HepG2 (cell line): ENCODE data around the gene SRSF12. TPM values are rescaled to one million over a fixed set of nuclear protein-coding genes. Genes with fewer than 3 reads are reported as not detected.

ENCODE experiments used
- ELK4 ChIP-seq: sonication (generic); formaldehyde crosslinking; IDR thresholded peaks from 2 replicates; pipeline ENCODE4 v1.9.0; 2021; ENCODE audit warnings: missing genetic modification reagents, borderline replicate concordance
- FUBP1 ChIP-seq: sonication (generic); formaldehyde crosslinking; IDR thresholded peaks from 2 replicates; pipeline ENCODE4 v1.5.1; 2020; ENCODE audit warnings: missing genetic modification reagents, mild to moderate bottlenecking, borderline replicate concordance
- GRHL1 ChIP-seq: sonication (generic); formaldehyde crosslinking; conservative IDR thresholded peaks from 2 replicates; pipeline ENCODE4 v1.8.0; 2022; ENCODE audit warnings: missing genetic modification reagents
- HMGA1 ChIP-seq: sonication (generic); formaldehyde crosslinking; conservative IDR thresholded peaks from 2 replicates; pipeline ENCODE4 v1.4.0; 2020; ENCODE audit warnings: missing genetic modification reagents
- HNF1B ChIP-seq: sonication (generic); formaldehyde crosslinking; IDR thresholded peaks from 2 replicates; pipeline ENCODE4 v1.5.1; 2020; ENCODE audit warnings: mild to moderate bottlenecking, moderate library complexity, missing genetic modification reagents
- MAF1 ChIP-seq: sonication (generic); formaldehyde crosslinking; IDR thresholded peaks from 2 replicates; pipeline ENCODE4 v1.5.0; 2020; ENCODE audit warnings: missing genetic modification reagents, borderline replicate concordance
- MIER2 ChIP-seq: IDR thresholded peaks from 2 replicates; pipeline ENCODE4 v1.6.1; 2016; ENCODE audit warnings: missing biosample characterization, missing genetic modification reagents
- RBAK ChIP-seq: sonication (generic); formaldehyde crosslinking; IDR thresholded peaks from 2 replicates; pipeline ENCODE4 v1.5.1; 2020; ENCODE audit warnings: mild to moderate bottlenecking, missing genetic modification reagents
- RFX3 ChIP-seq: IDR thresholded peaks from 2 replicates; pipeline ENCODE4 v1.6.1; 2016; ENCODE audit warnings: missing biosample characterization, missing genetic modification reagents
- SP1 ChIP-seq, 2 experiments: fragments of 450-650 bp in 1 of 2; sonication (generic) in 1 of 2; formaldehyde crosslinking in 1 of 2; IDR thresholded peaks; 2 replicates each; pipeline versions ENCODE4 v1.4.0 to v1.6.1; 2016 to 2020; ENCODE audit warnings: missing genetic modification reagents in 1 of 2
- SYNCRIP ChIP-seq: fragments of 200-400 bp; formaldehyde crosslinking; IDR thresholded peaks from 2 replicates; pipeline ENCODE4 v1.6.1; 2018; ENCODE audit warnings: mild to moderate bottlenecking, low read depth, low read length; ENCODE audit not compliant: insufficient read depth
- ZFP36L1 ChIP-seq: sonication (generic); formaldehyde crosslinking; IDR thresholded peaks from 2 replicates; pipeline ENCODE4 v1.8.0; 2022; ENCODE audit warnings: mild to moderate bottlenecking, missing genetic modification reagents, moderate library complexity
- ZFP82 ChIP-seq: sonication (generic); formaldehyde crosslinking; IDR thresholded peaks from 2 replicates; pipeline ENCODE4 v1.5.1; 2020; ENCODE audit warnings: mild to moderate bottlenecking, missing genetic modification reagents, borderline replicate concordance
- ZNF12 ChIP-seq: sonication (generic); formaldehyde crosslinking; IDR thresholded peaks from 2 replicates; pipeline ENCODE4 v1.5.0; 2020; ENCODE audit warnings: missing genetic modification reagents
- ZNF598 ChIP-seq: sonication (generic); formaldehyde crosslinking; IDR thresholded peaks from 2 replicates; pipeline ENCODE4 v1.5.1; 2020; ENCODE audit warnings: mild to moderate bottlenecking, missing genetic modification reagents, borderline replicate concordance
- ZNF746 ChIP-seq: sonication (generic); formaldehyde crosslinking; IDR thresholded peaks from 2 replicates; pipeline ENCODE4 v1.8.0; 2022; ENCODE audit warnings: mild to moderate bottlenecking, missing genetic modification reagents
- ZNF839 ChIP-seq: sonication (generic); formaldehyde crosslinking; IDR thresholded peaks from 2 replicates; pipeline ENCODE4 v1.4.0; 2020; ENCODE audit warnings: missing genetic modification reagents, mild to moderate bottlenecking, borderline replicate concordance
- polyA plus RNA-seq, 8 experiments: library from polyadenylated mRNA; depleted of rRNA in 3 of 8; stranded (reverse) in 7 of 8; unstranded in 1 of 8; fragments of >200 nt; fragmentation: Illumina TruSeq in 4 of 8; extraction: Trizol in 4 of 8; gene quantifications; 2 replicates each; pipeline versions ENCODE4 v1.2.1 to v1.2.3, GENCODE V29; 2011 to 2016; ENCODE audit warnings: low read depth in 4 of 8, missing spikeins in 1 of 8, mixed read lengths in 1 of 8; ENCODE audit not compliant: insufficient read depth in 1 of 8
- total RNA-seq, 5 experiments: library from RNA; depleted of rRNA; stranded (reverse); fragments of >200 nt; fragmentation: Illumina TruSeq; extraction: Trizol; gene quantifications; 2 replicates each; pipeline ENCODE4 v1.2.3, GENCODE V29; 2016; ENCODE audit warnings: low read depth in 1 of 5

The SRSF12 gene
- total and polyA plus RNA-seq, 2 of the 13 experiments (the other 11 are each of a cell fraction or from before 2014, with no cell fraction given): 1.7 to 1.9 TPM

- TF ChIP-seq ZFP82 (CRISPR knock-in tag) (no peak), MIER2 (CRISPR knock-in tag) (no peak; the same call in 1 of the 2 replicates), HNF1B (CRISPR knock-in tag) (peak; percentile 79), SYNCRIP (no peak), RFX3 (no peak), HMGA1 (CRISPR knock-in tag) (no peak), ZNF746 (CRISPR knock-in tag) (peak; percentile 90; the same call in 1 of the 2 replicates), RBAK (CRISPR knock-in tag) (no peak), ELK4 (no peak), ZFP36L1 (no peak; the same call in 1 of the 2 replicates), ZNF598 (CRISPR knock-in tag) (peak; percentile 41; the same call in 1 of the 2 replicates), SP1 (IDR thresholded peaks at IDR 0.05) (peak; percentile 82), SP1 (CRISPR knock-in tag; IDR thresholded peaks at IDR 0.05) (peak; percentile 96), MAF1 (CRISPR knock-in tag) (no peak), ZNF12 (CRISPR knock-in tag) (peak; percentile 49), FUBP1 (CRISPR knock-in tag) (no peak), ZNF839 (CRISPR knock-in tag) (peak; percentile 60; the same call in 1 of the 2 replicates), GRHL1 (CRISPR knock-in tag) (no peak)
These were observed 37.4 kb downstream of the SRSF12 start, which contains the start of gene PNRC1 (continued) for GRCh38 chr6:89080281-89081128.
